ENCODE data around the gene YPEL3. TPM values are rescaled to one million over a fixed set of nuclear protein-coding genes. Genes with fewer than 3 reads are reported as not detected.

The YPEL3 gene
- polyA plus RNA-seq, 2 of the 4 experiments (the other 2 are of a cell fraction) = 4.5 to 8.1 TPM

DNA sequence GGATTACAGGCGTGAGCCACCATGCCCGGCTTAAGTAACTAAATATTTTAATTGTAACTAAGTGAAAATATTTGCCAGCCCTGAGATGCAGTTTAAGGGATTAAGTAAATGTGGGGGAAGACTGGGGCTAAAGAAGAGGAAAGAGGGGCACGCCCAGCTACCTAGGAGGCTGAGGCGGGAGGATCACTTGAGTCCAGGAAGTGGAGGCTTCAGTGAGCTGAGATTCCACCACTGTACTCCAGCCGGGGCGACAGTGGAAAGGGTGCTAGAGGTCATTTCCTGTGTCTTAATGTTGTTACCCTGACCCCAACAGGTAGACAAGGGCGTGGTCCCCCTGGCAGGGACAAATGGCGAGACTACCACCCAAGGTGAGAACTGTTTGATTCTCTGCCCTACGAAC is 27.7 kb downstream of the YPEL3 start:
- Histone ChIP-seq H3K4me3 (no peak overlapping the region), H3K27ac (peak overlapping the region in 1 of 2 experiments; percentile 17; a peak in 1 of 6 replicates), H3K4me1 (peaks cover 32% of the 10 kb centered on the region), H3K4me2 (peak overlapping the region; percentile 97), H3K9me3 (no peaks in the 10 kb centered on the region)
- ATAC-seq (no peak), DNase-seq (ENCODE audit: low read depth in 1 of 2, low spot score in 1 of 2) (no peak), FAIRE-seq (no peak)
- 0 out of 5 replicates have a peak, but pooled peaks of 1 of the 2 experiments have one; percentile 3 for TF ChIP-seq JUN (IDR thresholded peaks at IDR 0.05)
- no peak for TF ChIP-seq EP300 (IDR thresholded peaks at IDR 0.05)
- 94% methylated on average over 9 of the region's 9 CpGs for WGBS (ENCODE audit: missing lambda C conversion rate)
- ChIA-PET CTCF (interaction anchor here (0.6 to 9.9 kb wide), 5 partner anchors 9 to 423 kb away, joined by 3 to 119 read pairs (median 4); partner anchors contain the start of genes PPP4C and TBX6), POLR2A (no interaction called here)

DNA sequence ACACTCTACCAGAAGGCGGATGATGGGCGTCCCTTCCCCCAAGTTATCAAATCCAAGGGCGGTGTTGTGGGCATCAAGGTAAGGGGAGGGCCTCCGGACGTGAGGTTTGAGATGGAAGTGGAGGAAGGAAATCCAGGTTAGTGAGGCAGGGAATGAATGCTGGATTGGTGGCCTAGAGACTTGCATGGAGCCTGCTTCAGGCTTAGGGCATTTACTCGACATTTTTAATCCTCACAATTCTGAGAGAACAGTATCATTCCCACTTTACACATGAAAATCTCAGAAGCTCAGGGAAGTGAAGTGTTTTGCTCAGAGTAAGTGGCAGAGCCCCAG is 28.5 kb downstream of the YPEL3 start:
- TF ChIP-seq ZC3H11A (IDR thresholded peaks at IDR 0.05) (no peak), FOSL2 (IDR thresholded peaks at IDR 0.05) (no peak), FOSL2 (CRISPR knock-in tag; IDR thresholded peaks at IDR 0.05) (no peak), KDM5A (IDR thresholded peaks at IDR 0.05) (no peak), RNF2 (IDR thresholded peaks at IDR 0.05; ENCODE audit: borderline replicate concordance, low read depth) (no peak), EHF (CRISPR knock-in tag; IDR thresholded peaks at IDR 0.05) (no peak), FOSB (CRISPR knock-in tag; IDR thresholded peaks at IDR 0.05) (no peak), CHD4 (IDR thresholded peaks at IDR 0.05; ENCODE audit: borderline replicate concordance) (no peak), ZSCAN20 (CRISPR knock-in tag; IDR thresholded peaks at IDR 0.05) (no peak), FOXS1 (CRISPR knock-in tag; IDR thresholded peaks at IDR 0.05) (no peak), HOXB5 (CRISPR knock-in tag; IDR thresholded peaks at IDR 0.05) (no peak), SMC3 (IDR thresholded peaks at IDR 0.05) (no peak), JUN (IDR thresholded peaks at IDR 0.05) (no peak)
- TF ChIP-seq, protein P1, sequence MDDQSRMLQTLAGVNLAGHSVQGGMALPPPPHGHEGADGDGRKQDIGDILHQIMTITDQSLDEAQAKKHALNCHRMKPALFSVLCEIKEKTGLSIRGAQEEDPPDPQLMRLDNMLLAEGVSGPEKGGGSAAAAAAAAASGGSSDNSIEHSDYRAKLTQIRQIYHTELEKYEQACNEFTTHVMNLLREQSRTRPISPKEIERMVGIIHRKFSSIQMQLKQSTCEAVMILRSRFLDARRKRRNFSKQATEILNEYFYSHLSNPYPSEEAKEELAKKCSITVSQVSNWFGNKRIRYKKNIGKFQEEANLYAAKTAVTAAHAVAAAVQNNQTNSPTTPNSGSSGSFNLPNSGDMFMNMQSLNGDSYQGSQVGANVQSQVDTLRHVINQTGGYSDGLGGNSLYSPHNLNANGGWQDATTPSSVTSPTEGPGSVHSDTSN (IDR thresholded peaks at IDR 0.05) = no peak
- TF ChIP-seq, protein P2, sequence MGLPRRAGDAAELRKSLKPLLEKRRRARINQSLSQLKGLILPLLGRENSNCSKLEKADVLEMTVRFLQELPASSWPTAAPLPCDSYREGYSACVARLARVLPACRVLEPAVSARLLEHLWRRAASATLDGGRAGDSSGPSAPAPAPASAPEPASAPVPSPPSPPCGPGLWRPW (IDR thresholded peaks at IDR 0.05) = no peak
- TF ChIP-seq, protein P3, sequence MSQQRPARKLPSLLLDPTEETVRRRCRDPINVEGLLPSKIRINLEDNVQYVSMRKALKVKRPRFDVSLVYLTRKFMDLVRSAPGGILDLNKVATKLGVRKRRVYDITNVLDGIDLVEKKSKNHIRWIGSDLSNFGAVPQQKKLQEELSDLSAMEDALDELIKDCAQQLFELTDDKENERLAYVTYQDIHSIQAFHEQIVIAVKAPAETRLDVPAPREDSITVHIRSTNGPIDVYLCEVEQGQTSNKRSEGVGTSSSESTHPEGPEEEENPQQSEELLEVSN (IDR thresholded peaks at IDR 0.05; ENCODE audit: borderline replicate concordance, low read depth) = no peak
- H3K4me3 ChIP-seq = peak overlapping the region; percentile 73
- ChIA-PET CTCF (interaction anchor here (0.5 to 9.9 kb wide), 7 partner anchors 10 to 47 kb away, joined by 3 to 119 read pairs (median 13); partner anchors contain the start of genes PPP4C, TBX6 and TLCD3B), POLR2A (interaction anchor here (3.5 kb wide), 1 partner anchor 23 kb away, joined by 67 read pairs; the partner anchor contains the start of gene TBX6)
- peaks cover 34% of the 10 kb centered on the region for H3K4me1 ChIP-seq
- H3K4me2 ChIP-seq = peak overlapping the region; percentile 97
- ATAC-seq (no peak), FAIRE-seq (no peak), DNase-seq (ENCODE audit: low read depth in 1 of 2, low spot score in 1 of 2) (no peak)
- WGBS (ENCODE audit: missing lambda C conversion rate) = 50% methylated on average over 6 of the region's 6 CpGs
- peak overlapping the region; percentile 96 to 97 for H3K27ac ChIP-seq
- H3K9me3 ChIP-seq = no peaks in the 10 kb centered on the region

DNA sequence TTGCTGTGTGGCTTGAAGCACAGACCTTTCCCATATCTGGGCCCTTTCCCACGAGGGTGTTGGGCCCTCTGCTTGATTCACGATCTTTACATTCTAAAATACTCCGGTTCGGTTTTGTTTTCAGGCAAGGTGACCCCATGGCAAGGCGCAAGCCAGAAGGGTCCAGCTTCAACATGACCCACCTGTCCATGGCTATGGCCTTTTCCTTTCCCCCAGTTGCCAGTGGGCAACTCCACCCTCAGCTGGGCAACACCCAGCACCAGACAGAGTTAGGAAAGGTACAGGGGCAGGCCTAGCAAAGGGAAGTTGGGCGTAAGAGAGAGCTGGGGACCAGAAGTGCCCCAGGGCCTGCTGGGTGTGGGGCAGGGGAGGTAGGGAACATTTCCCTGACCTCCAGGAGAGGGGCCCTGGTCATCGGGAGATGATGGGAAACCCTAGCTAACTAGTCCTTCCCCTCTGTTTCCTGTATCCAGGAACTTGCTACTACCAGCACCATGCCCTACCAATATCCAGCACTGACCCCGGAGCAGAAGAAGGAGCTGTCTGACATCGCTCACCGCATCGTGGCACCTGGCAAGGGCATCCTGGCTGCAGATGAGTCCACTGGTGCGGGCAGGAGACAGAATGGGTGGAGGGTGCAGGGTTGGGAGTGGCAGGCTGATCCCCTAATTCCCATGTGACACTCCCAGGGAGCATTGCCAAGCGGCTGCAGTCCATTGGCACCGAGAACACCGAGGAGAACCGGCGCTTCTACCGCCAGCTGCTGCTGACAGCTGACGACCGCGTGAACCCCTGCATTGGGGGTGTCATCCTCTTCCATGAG is 29.0 kb downstream of the YPEL3 start:
- no peak for FAIRE-seq
- H3K4me3 ChIP-seq = peak overlapping the region; percentile 73
- peak overlapping the region; percentile 96 to 97 for H3K27ac ChIP-seq
- 25% methylated on average over 20 of the region's 21 CpGs for WGBS (ENCODE audit: missing lambda C conversion rate)
- DNase-seq (ENCODE audit: low read depth in 1 of 2, low spot score in 1 of 2) = no peak
- ChIA-PET CTCF (interaction anchor here (0.5 to 9.9 kb wide), 8 partner anchors 10 to 46 kb away, joined by 3 to 119 read pairs (median 14); partner anchors contain the start of genes PPP4C, TBX6 and TLCD3B), POLR2A (interaction anchor here (1.9 to 3.5 kb wide), 3 partner anchors 7 to 24 kb away, joined by 14 to 67 read pairs (median 51); partner anchors contain the start of gene TBX6)
- H3K9me3 ChIP-seq = no peaks in the 10 kb centered on the region
- H3K4me1 ChIP-seq = peaks cover 34% of the 10 kb centered on the region
- ATAC-seq = no peak
- H3K4me2 ChIP-seq = peak overlapping the region; percentile 97
- no peak for TF ChIP-seq RCOR1 (IDR thresholded peaks at IDR 0.05; ENCODE audit: low read depth, low read length)
- TF ChIP-seq, protein P1 (IDR thresholded peaks at IDR 0.05) = no peak
- no peak for TF ChIP-seq CEBPB (IDR thresholded peaks at IDR 0.05)
- TF ChIP-seq HOXB13 (CRISPR knock-in tag; IDR thresholded peaks at IDR 0.05; ENCODE audit: low read depth) = no peak
- no peak for TF ChIP-seq PHF8 (IDR thresholded peaks at IDR 0.05; ENCODE audit: borderline replicate concordance, low read depth)
- no peak for TF ChIP-seq GATA3 (IDR thresholded peaks at IDR 0.05; ENCODE audit: borderline replicate concordance)
- no peak for TF ChIP-seq EHMT2 (IDR thresholded peaks at IDR 0.05; ENCODE audit: low read depth)
- TF ChIP-seq FOXS1 (CRISPR knock-in tag; IDR thresholded peaks at IDR 0.05) = no peak
- TF ChIP-seq NR3C1 (IDR thresholded peaks at IDR 0.05) = no peak
- TF ChIP-seq, protein P4, sequence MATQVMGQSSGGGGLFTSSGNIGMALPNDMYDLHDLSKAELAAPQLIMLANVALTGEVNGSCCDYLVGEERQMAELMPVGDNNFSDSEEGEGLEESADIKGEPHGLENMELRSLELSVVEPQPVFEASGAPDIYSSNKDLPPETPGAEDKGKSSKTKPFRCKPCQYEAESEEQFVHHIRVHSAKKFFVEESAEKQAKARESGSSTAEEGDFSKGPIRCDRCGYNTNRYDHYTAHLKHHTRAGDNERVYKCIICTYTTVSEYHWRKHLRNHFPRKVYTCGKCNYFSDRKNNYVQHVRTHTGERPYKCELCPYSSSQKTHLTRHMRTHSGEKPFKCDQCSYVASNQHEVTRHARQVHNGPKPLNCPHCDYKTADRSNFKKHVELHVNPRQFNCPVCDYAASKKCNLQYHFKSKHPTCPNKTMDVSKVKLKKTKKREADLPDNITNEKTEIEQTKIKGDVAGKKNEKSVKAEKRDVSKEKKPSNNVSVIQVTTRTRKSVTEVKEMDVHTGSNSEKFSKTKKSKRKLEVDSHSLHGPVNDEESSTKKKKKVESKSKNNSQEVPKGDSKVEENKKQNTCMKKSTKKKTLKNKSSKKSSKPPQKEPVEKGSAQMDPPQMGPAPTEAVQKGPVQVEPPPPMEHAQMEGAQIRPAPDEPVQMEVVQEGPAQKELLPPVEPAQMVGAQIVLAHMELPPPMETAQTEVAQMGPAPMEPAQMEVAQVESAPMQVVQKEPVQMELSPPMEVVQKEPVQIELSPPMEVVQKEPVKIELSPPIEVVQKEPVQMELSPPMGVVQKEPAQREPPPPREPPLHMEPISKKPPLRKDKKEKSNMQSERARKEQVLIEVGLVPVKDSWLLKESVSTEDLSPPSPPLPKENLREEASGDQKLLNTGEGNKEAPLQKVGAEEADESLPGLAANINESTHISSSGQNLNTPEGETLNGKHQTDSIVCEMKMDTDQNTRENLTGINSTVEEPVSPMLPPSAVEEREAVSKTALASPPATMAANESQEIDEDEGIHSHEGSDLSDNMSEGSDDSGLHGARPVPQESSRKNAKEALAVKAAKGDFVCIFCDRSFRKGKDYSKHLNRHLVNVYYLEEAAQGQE (IDR thresholded peaks at IDR 0.05) = no peak
- TF ChIP-seq HOXA7 (CRISPR knock-in tag; IDR thresholded peaks at IDR 0.05) = no peak
- TF ChIP-seq NPAS2 (CRISPR knock-in tag; IDR thresholded peaks at IDR 0.05; ENCODE audit: borderline replicate concordance) = no peak

Data from A549 (cell line).